ENCODE measurements around the gene PPP2R5E. TPM values are rescaled to one million over a fixed set of nuclear protein-coding genes. Genes with fewer than 3 reads are reported as not detected.

The PPP2R5E gene
- total and polyA plus RNA-seq, 9 donors = 9.3 to 44.1 (median 35.5) TPM

DNA sequence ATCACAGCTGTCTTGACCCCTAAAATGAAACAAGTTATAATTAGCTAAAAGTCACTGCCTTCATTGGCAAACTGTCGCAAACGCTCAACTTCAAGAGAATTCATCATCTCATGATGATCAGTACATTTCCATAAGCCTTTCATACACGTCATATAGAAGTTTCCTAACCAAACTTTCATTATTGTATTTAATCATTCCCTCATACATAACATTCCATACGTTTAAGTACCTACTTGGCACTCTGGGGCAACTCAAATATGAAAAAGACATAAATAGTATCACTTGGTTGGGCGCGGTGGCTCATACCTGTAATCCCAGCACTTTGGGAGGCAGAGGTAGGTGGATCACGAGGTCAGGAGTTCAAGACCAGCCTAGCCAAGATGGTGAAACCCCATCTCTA, 12.4 kb upstream of the PPP2R5E start:
- 83 to 86% (median 86%) methylated on average over 7 of the region's 7 CpGs for WGBS, 3 donors

DNA sequence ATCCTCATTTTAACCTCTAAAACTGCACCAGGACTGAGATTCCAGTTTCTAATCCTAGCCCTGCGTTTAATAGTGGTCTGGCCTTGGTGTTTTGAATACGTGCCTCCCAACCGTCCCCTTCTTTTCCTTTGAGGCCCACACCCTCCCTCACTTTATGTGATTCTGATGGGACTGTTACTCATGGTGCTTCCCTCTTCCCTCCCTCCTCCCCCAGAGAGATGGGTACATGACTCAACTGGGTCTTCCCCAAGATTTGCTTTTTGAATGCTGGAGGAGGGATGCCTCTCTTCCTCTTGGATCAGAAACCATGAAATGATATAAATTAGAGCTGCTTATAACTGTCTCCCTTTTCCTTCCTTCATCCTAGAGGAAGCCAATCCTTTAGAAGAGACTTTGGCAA, 8.2 kb upstream of the PPP2R5E start:
- 31 to 49% (median 42%) methylated on average over 3 of the region's 3 CpGs for WGBS, 3 donors
- intact Hi-C loops (cut with DNase I) = no loop called here
- H3K4me3 ChIP-seq = no peak overlapping the region
- H3K9me3 ChIP-seq = no peaks in the 10 kb centered on the region
- H3K27ac ChIP-seq = no peak overlapping the region
- no peak for DNase-seq
- H3K27me3 ChIP-seq = no peaks in the 10 kb centered on the region
- no peak for TF ChIP-seq POLR2A (IDR thresholded peaks at IDR 0.05)
- TF ChIP-seq, protein P1, sequence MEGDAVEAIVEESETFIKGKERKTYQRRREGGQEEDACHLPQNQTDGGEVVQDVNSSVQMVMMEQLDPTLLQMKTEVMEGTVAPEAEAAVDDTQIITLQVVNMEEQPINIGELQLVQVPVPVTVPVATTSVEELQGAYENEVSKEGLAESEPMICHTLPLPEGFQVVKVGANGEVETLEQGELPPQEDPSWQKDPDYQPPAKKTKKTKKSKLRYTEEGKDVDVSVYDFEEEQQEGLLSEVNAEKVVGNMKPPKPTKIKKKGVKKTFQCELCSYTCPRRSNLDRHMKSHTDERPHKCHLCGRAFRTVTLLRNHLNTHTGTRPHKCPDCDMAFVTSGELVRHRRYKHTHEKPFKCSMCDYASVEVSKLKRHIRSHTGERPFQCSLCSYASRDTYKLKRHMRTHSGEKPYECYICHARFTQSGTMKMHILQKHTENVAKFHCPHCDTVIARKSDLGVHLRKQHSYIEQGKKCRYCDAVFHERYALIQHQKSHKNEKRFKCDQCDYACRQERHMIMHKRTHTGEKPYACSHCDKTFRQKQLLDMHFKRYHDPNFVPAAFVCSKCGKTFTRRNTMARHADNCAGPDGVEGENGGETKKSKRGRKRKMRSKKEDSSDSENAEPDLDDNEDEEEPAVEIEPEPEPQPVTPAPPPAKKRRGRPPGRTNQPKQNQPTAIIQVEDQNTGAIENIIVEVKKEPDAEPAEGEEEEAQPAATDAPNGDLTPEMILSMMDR (IDR thresholded peaks at IDR 0.05) = no peak
- TF ChIP-seq EP300 (IDR thresholded peaks at IDR 0.05) = no peak
- H3K36me3 ChIP-seq = no peaks in the 10 kb centered on the region
- H3K4me1 ChIP-seq (ENCODE audit: insufficient read depth) = no peaks in the 10 kb centered on the region

More for the DNA sequence above, 12.4 kb upstream of the PPP2R5E start:
- DNase-seq = no peak
- Histone ChIP-seq H3K4me3 (no peak overlapping the region), H3K4me1 (ENCODE audit: insufficient read depth) (no peaks in the 10 kb centered on the region), H3K36me3 (no peaks in the 10 kb centered on the region), H3K27me3 (no peaks in the 10 kb centered on the region), H3K27ac (no peak overlapping the region), H3K9me3 (no peaks in the 10 kb centered on the region)
- TF ChIP-seq EP300 (IDR thresholded peaks at IDR 0.05) (no peak), POLR2A (IDR thresholded peaks at IDR 0.05) (no peak)
- TF ChIP-seq, protein P1 (IDR thresholded peaks at IDR 0.05) = no peak
- intact Hi-C loops (cut with DNase I) = no loop called here

DNA sequence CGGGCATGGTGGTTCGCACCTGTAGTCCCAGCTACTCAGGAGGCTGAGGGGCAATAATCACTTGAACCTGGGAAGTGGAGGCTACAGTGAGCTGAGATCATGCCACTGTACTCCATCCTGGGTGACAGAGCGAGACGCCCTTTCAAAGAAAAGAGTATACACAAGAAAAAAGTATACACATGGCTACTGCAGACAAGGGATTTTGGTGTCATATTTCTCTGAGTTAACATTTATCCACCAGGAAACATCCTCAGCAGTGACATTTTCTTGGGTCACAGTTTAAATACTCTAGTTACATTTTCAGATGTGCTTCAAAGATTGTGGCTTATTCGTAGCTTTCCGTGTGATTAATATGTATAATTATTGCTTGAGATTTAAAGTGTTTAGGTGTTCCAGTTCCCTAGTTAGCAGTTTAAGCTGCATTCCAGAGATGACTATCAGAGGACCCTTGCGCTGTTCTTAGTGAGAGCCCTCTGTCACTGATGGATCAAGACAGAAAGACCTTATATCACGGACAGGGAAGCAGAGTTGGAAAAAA, 4.7 kb upstream of the PPP2R5E start:
- no peaks in the 10 kb centered on the region for H3K4me1 ChIP-seq (ENCODE audit: insufficient read depth)
- no peaks in the 10 kb centered on the region for H3K27me3 ChIP-seq
- H3K27ac ChIP-seq = no peak overlapping the region
- no peak for DNase-seq
- no peak for TF ChIP-seq POLR2A (IDR thresholded peaks at IDR 0.05)
- TF ChIP-seq, protein P1 (IDR thresholded peaks at IDR 0.05) = no peak
- no peak for TF ChIP-seq EP300 (IDR thresholded peaks at IDR 0.05)
- intact Hi-C loops (cut with DNase I) = loop anchor here in 3 of 4 donors (10.0 kb wide), 2 partner anchors 153 to 163 kb away; no protein-coding TSS in a partner anchor
- no peak overlapping the region for H3K4me3 ChIP-seq
- WGBS, 3 donors = 60 to 72% (median 69%) methylated on average over 8 of the region's 8 CpGs
- no peaks in the 10 kb centered on the region for H3K9me3 ChIP-seq
- no peaks in the 10 kb centered on the region for H3K36me3 ChIP-seq

DNA sequence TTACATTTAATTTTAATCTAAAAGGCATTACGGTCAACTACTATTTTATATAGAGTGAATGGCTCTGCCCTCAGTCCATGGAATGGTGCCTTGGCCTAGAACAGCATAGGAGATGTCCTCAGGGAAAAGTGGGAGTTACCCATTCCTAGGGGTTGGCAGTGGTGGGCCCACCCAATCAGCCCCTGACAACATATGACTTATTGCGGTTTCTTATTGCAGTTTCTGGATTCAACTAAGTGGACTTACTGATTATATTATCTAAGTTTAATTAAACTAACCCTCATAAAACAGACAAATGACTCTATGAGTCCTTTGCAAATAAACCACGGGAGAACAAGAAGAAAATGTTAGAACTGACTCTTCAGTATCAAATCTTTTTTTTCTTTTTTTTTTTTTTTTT, 2.3 kb upstream of the PPP2R5E start:
- no peak for DNase-seq
- no peak overlapping the region for H3K4me3 ChIP-seq
- H3K9me3 ChIP-seq = no peaks in the 10 kb centered on the region
- 81 to 87% (median 83%) methylated on average over 3 of the region's 3 CpGs for WGBS, 3 donors
- no peaks in the 10 kb centered on the region for H3K4me1 ChIP-seq (ENCODE audit: insufficient read depth)
- no peak for TF ChIP-seq POLR2A (IDR thresholded peaks at IDR 0.05)
- TF ChIP-seq, protein P1 (IDR thresholded peaks at IDR 0.05) = no peak
- no peak for TF ChIP-seq EP300 (IDR thresholded peaks at IDR 0.05)
- no peak overlapping the region for H3K27ac ChIP-seq
- intact Hi-C loops (cut with DNase I) = loop anchor here in 3 of 4 donors (10.0 kb wide), 2 partner anchors 151 to 161 kb away; no protein-coding TSS in a partner anchor
- no peaks in the 10 kb centered on the region for H3K27me3 ChIP-seq
- no peaks in the 10 kb centered on the region for H3K36me3 ChIP-seq

All from ovary (tissue), 9 donors.